Stromal cell of bone marrow (primary cell): ENCODE measurements around the gene CEP170B.
"Not testable (repeated sequence)": the region's sequence is repeated elsewhere in the genome, so short reads cannot be mapped to it uniquely, and the experiment has no call there.

Experiments
- DNase-seq: peaks from one replicate; pipeline ENCODE4 v3.0.0-alpha.2; 2012; ENCODE audit warnings: low read depth

The CEP170B gene

DNA sequence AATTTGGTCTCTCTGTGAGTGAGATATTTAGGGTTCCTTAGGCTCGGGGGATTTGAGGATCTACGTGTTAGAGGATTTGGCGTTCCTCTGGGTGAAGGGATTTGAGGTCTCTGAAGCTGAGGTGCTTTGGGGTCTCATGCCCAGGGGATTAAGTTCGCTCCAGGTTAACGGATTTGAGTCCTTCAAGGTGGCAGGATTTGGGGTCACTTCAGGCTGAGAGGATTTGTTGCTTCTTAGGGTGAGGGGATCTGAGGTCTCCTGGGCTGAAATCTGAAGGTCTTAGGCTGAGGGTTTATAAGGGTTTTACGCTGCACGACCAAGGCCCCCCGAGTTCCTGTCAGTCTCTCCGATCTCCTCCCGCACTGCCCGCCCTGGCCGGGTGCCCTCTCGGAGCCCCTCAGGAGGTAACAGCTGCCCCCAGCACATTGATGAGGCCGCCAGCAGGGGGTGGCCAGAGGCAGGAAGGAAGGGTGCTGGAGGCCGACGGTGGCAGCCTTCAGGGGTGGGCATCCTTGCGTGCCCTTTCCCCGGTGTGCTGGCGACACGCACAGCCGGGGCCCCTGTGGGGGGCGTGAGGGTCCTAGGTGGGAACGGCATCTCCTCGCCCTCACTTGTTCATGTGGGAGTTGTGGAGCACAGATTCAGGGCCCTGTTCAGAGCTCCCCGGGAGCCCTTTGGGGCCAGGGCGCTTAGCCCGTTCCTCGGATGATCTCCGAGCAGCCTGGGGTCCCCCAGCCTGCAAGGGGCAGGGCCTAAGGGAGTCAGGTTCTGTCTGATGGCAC lies 14.3 kb downstream of the CEP170B start:
- DNase-seq = no peak

DNA sequence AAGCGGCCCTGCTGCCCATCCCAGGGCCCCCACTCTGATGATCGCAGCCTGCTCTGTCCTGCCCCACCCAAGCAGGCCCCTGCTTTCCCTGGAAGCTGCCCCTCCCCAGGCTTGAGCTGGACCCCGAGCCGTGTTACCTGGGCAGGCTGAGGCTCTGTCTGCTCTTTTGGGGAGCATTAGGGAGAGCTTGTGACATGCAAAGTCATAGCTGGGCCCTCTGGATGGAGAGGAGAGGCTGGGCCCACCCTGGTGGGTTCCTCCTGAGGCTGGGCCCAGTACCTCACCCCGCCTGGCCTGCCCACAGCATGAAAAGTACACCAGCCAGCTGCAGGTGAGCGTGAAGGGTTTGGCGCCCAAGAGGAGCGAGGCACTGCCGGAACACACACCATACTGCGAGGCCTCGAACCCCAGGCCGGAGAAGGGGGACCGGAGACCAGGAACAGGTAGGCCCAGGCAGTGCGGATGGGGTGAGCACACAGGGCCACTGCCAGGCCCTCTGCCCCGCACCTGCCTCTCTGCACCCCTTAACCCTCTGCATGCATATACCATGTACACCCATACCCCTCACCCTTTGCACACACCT lies 15.0 kb downstream of the CEP170B start:
- DNase-seq = no peak

DNA sequence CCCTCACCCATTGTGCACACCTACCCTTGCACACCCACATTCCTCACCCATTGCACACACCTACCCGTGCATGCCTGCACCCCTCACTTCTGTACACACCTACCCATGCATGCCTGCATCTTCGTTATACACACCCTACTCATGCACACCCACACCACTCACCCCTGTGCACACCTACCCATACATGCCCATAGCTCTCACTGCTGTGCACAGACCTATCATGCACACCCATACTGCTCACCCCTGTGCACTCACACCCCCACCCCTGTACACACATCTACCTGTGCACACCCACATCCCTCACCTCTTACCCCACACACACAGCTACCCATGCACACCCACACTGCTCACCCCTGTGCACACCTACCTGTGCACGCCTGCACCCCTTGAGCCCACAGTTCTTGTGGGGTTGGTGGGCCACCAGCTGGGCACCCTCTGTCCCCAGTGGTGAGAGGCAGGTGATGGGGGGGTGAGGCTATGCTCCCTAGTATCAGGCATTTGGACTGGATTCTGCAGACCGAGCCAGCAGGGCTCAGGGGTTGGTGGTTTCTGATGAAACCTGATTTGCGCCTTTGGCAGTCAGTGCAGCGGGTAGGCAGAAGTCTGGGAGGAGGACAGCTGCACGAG lies 15.6 kb downstream of the CEP170B start:
- DNase-seq = no peak

DNA sequence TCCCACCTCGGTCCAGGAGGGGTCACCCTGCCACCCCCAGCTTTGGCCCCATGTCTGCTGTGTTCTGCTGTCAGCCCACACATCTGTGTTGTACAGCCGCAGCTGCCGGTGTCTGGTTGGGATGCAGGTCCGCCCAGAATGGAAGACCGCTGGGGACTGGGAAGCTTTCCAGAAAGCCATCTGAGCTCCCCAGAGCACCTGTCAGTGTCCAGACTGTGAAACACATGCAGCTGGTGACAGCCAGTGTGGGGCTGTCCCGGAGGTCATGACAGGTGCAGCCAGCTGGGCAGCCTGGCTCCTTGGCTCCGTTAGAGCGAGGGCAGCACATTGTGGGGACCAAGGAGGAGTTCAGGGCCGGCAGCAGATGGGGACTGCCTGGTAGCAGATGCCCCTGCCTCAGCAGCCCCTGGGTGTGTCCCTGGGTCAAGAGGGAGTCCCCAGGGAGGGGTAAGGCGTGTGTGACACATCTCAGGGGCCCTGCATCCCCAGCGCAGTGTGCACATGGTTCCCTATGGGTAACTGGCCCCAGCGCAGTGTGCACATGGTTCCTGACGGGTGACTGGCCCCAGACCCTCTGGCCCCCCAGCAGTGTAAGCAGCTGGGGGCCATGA lies 16.4 kb downstream of the CEP170B start:
- no peak for DNase-seq

DNA sequence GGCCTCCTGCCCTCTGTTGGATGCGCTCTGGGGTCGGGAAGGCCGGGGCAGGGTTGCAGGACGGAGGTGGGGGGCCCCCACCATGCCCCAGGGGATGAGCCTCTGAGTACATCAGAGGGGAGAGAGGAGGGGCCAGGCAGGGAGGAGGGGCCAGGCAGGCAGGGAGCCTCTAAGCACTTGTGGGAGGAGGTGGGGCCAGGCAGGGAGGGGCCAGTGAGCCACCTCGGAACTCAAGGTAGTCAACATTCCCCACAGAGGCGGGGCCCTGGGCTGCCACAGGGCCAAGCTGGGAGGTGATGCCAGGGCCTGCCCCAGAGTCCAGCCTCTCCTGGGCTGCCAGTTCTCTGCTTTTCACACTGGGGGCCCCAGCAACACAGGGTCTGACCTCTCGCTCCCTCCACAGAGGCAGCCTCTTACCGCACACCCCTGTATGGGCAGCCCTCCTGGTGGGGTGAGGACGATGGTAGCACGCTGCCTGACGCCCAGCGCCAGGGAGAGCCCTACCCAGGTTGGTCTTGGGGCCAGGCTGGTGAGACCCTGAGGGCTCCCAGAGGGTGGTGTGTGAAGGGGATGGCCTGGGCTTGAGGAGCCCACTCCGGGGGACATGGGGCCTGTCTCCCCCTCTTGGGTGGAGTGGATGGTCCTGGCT lies 17.4 kb downstream of the CEP170B start:
- DNase-seq = no peak

DNA sequence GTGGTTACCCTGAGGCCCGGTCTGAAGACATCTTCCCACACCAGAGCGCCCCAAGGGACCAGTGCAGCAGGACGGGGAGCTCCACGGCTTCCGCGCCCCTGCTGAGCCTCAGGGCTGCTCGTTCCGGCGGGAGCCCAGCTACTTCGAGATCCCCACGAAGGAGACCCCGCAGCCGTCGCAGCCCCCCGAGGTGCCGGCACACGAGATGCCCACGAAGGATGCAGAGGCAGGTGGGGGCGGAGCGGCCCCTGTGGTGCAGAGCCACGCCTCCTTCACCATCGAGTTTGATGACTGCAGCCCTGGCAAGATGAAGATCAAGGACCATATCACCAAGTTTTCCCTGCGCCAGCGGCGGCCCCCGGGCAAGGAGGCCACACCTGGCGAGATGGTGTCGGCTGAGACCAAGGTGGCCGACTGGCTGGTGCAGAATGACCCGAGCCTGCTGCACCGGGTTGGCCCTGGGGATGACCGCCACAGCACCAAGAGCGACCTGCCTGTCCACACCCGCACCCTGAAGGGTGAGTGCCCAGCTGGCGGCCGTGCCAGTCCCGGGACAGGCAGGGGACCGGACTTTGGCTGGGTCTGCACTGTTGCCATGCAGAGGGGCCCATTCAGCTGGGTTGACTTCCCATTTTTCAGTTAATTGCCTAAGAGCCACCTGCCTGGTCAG lies 18.1 kb downstream of the CEP170B start:
- DNase-seq = no peak

DNA sequence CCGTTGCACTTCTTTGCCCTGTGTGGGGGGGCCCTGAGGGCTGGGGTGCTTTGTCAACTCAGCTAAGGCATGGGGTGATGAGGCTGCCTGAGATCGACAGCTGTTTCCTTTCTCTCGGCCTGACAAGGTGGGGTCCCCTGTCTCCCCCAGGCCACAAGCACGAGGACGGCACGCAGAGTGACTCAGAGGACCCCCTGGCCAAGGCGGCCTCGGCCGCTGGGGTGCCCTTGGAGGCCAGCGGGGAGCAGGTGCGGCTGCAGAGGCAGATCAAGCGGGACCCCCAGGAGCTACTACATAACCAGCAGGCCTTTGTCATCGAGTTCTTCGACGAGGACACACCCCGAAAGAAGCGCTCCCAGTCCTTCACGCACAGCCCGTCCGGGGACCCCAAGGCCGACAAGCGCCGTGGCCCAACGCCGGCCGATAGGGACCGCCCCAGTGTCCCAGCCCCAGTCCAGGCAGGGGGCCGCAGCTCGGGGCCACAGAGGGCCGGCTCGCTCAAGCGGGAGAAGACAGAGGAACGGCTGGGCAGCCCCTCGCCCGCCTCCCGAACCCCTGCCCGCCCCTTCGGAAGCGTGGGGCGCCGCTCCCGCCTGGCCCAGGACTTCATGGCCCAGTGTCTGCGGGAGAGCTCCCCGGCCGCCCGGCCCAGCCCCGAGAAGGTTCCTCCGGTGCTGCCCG lies 18.8 kb downstream of the CEP170B start:
- no peak for DNase-seq

DNA sequence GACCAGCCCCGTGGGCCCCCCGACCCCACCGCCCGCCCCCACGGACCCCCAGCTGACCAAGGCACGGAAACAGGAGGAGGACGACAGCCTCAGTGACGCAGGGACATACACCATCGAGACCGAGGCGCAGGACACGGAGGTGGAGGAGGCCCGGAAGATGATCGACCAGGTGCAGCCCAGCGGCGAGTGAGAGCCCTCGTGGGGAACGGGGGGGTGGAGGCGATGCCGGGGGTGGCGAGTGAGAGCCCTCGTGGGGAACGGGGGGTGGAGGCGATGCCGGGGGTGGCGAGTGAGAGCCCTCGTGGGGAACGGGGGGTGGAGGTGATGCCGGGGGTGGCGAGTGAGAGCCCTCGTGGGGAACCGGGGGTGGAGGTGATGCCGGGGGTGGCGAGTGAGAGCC lies 19.3 kb downstream of the CEP170B start:
- not testable (repeated sequence) for DNase-seq

DNA sequence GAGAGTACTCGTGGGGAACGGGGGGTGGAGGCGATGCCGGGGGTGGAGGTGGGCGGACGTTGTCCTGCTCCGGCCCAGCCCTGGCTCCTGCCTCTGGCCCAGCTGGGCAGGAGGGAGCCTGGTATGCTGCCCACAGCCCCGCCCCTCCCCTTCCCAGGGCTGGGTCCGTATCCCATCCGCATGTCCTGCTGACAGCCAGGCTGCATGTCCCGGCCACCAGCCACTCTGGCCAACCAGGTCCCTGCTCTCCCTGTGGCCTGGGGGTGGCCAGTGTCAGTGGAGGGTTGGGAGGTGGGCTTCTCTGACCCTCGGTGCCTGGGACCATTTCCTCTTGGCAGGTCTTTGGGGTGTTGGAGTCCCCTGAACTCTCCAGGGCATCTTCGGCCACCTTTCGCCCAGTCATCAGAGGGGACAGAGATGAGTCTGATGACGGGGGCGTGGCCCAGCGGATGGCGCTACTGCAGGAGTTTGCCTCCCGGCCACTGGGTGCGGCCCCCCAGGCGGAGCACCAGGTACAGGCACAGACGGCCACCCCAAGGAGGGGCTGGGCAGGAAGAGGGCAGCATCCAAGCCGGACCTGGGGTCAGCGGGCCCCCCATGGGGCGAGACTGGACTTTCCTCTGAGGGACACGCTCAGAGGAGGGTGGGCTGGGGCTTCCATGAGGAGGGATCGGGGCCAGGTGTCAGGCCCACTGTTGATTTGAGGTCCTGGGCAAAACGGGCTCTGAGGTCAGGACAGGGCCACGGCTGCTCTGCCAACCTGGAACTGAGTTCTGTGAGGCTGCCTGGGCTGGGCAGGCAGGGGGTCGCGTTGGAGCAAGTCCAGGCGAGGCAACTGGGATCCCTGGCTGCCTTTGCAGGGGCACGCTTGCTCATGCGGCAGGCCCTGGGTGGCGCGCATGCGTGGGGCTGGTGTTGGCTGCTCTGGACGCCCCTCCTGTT lies 20.2 kb downstream of the CEP170B start:
- no peak for DNase-seq

DNA sequence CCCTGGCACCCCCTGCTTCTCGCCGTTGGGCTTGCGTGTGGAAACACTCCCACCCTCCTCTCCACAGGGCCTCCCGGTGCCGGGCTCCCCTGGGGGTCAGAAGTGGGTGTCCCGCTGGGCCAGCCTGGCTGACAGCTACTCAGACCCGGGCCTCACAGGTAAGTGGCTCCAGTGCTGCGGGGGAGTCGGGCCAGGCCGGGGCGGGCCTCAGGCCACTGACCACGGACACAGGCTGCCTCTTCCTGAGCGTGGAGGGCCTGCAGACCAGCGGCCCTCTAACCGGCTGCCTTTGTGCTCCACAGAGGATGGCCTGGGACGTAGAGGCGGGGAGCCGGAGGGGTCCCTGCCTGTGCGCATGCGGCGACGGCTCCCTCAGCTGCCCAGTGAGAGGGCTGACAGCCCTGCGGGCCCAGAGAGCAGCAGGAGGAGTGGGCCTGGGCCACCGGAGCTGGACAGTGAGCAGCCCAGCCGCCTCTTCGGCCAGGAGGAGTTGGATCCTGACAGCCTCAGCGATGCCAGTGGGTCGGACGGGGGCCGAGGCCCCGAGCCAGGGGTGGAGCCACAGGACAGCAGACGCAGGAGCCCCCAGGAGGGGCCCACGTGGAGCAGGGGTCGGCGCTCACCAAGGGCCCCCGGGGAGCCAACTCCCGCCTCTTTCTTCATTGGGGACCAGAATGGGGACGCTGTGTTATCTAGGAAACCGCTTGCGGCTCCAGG lies 21.1 kb downstream of the CEP170B start:
- no peak for DNase-seq

DNA sequence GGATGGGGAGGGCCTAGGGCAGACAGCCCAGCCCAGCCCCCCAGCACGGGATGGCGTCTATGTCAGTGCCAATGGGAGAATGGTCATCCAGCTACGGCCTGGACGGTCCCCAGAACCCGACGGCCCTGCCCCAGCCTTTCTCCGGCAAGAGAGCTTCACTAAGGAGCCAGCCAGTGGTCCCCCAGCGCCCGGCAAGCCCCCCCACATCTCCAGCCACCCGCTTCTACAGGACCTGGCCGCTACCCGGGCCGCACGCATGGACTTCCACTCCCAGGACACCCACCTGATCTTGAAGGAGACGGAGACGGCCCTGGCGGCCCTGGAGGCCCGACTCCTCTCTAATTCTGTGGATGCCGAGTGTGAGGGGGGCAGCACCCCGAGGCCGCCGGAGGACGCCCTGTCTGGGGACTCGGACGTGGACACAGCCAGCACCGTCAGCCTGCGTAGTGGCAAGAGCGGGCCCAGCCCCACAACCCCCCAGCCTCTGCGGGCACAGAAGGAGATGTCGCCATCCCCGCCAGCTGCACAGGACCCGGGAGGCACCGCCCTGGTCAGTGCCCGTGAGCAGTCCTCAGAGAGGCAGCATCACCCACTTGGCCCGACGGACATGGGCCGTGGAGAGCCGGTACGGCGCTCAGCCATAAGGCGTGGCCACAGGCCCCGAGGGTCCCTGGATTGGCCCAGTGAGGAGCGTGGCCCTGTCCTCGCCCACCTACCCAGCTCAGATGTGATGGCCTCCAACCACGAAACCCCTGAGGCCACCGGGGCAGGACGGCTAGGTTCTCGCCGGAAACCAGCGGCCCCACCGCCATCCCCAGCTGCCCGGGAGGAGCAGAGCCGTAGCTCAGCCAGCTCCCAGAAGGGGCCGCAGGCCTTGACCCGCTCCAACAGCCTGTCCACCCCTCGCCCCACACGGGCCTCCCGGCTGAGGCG lies 21.9 kb downstream of the CEP170B start:
- DNase-seq = no peak

DNA sequence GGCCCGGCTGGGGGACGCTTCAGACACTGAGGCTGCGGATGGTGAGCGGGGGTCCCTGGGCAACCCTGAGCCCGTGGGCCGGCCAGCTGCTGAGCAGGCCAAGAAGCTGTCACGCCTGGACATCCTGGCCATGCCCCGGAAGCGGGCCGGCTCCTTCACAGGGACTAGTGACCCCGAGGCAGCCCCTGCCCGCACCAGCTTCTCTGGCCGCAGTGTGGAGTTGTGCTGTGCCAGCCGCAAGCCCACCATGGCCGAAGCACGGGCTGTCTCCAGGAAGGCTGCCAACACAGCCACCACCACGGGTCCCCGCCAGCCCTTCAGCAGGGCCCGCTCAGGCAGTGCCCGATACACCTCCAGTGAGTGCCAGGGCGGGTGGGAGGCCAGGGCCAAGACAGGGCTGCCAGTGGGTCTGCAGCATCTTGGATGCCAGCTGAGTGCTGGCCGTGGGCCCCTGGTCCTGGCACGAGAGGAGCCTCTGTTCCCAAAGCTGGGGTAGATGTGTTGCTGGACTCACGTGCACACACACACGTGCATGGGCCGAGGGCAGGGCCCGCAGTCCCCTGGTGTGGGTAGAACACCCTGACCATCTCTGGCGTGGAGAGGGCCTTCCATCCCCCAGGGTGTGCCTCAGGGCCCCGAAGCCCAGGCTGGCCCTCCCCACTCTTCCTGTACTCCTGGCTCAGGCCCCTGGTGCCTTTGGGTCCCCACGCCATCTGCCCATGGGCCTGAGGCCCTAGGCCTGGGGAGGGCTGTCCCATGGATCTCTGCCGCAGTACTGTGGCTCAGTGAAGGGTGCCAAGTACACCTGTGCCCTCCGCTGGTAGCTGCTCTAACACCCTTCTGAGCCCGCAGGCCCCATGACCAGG lies 22.8 kb downstream of the CEP170B start:
- no peak for DNase-seq

DNA sequence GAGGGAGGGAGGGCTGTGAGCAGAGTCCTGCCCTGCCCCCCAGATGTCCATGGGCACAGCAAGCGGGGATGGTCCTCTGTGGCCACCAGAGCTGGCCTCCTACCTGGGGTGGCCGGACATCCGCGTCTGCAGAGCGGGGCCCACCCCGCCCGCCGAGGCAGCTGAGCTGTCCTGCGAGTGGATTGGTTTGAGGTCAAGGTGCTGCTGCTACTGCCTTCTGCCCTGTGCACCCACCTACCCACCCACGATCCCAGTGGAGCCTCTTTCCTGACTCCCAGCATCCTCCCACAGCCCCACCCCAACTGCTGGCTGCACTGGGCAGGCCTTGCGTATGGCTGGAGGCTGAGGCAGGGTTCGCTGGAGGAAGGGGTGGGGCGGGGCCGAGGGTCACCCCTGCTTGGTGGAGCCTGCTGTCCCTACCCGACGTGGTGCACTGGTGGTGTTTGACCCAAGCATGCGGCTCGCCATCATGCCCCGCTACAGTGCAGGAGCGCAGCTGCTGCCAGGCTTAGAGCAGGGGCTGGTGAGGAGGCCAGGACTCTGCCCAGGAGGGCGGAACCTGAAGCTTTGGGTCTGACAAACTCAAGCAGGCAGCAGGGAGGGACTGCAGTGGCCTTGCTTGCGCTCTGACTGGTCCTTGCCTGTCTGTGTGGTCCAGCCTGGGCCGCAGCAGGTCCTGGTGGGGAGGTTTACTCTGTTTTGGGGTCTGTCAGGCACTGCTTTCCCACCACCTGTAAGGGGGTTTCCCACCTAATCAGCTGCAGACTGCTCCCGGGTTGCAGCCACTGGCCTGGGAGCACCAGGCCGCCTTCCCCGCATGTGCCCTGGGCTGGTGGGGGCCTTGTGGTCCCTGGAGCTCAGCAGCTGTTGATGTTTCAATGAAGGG lies 23.7 kb downstream of the CEP170B start:
- DNase-seq = no peak

DNA sequence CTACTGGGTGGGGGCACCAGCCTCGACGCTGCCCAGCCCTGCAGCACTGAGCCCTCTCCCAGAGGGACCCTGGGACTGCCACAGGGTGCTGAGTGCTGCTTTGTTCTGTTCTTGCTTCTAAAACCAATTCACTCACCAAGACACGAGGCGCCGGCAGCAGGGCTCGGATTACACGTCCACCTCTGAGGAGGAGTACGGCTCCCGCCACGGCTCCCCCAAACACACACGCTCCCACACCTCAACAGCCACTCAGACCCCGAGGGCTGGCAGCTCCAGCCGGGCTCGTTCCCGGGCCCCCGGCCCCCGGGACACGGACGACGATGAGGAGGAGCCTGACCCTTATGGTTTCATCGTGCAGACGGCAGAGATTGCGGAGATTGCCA lies 24.3 kb downstream of the CEP170B start:
- DNase-seq = no peak

DNA sequence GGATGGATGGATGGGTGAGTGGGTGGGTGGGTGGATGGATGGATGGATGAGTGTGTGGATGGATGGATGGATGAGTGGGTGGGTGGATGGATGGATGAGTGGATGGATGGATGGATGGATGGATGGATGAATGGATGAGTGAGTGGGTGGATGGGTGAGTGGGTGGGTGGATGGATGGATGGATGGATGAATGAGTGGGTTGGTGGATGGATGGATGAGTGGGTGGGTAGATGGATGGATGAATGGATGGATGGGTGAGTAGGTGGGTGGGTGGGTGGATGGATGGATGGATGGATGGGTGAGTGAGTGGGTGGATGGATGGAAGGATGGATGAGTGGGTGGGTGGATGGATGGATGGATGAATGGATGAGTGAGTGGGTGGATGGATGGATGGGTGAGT lies 25.2 kb downstream of the CEP170B start:
- DNase-seq = not testable (repeated sequence)

DNA sequence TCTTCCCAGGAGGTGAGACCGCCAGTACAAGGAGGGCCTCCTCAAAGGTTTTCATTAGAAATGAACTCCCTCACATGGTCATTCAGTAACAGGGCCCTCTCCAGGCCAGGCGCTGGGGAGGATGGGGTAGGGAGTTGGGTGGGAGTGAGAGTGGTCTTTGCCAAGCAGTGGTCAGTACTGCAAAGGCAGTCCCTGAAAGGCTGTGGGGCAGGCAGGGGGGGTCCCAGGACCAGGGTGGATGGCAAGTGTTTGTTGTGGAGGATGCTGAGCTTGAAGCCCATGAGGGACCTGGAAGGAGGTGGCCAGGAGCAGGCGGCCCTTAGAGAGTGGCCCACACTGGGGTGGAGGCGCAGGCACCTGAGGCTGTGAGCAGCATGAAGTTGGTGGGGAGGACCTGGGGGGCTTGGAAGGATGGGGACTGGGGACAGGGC lies 26.1 kb downstream of the CEP170B start:
- DNase-seq = no peak
